Mucosa of rectum (tissue), 2 donors: ENCODE results near the gene SIRT7.

Experiments
- H3K27ac ChIP-seq, 2 donors: one replicate each; pipeline ENCODE4 v1.7.0; 2013; ENCODE audit warnings: inconsistent platforms in 2 of 2, low read depth in 2 of 2, low read length in 2 of 2
- H3K27me3 ChIP-seq, 2 donors: one replicate each; pipeline ENCODE4 v1.7.0; 2013; ENCODE audit warnings: low read length in 2 of 2; ENCODE audit not compliant: control insufficient read depth in 2 of 2, insufficient read depth in 2 of 2
- H3K36me3 ChIP-seq, 2 donors: one replicate each; pipeline ENCODE4 v1.7.0; 2013; ENCODE audit warnings: low read length in 2 of 2; ENCODE audit not compliant: control insufficient read depth in 2 of 2, insufficient read depth in 2 of 2
- H3K4me1 ChIP-seq, 2 donors: one replicate each; pipeline ENCODE4 v1.7.0; 2013; ENCODE audit warnings: low read length in 2 of 2, mild to moderate bottlenecking in 1 of 2; ENCODE audit not compliant: control insufficient read depth in 2 of 2, insufficient read depth in 2 of 2
- H3K4me3 ChIP-seq, 2 donors: one replicate each; pipeline ENCODE4 v1.7.0; 2013; ENCODE audit warnings: low read length in 2 of 2
- H3K9ac ChIP-seq, 2 donors: one replicate each; pipeline ENCODE4 v1.7.0; 2013; ENCODE audit warnings: low read length in 2 of 2, low read depth in 1 of 2, mild to moderate bottlenecking in 1 of 2
- H3K9me3 ChIP-seq, 2 donors: one replicate each; pipeline ENCODE4 v1.7.0; 2013; ENCODE audit warnings: low read length in 2 of 2; ENCODE audit not compliant: control insufficient read depth in 2 of 2
- donor health status: healthy.
- donor health status: Normal muscosa, but diverticular disease.

SIRT7 gene

GRCh38 chr17:81903896-81904599 lies 13.9 kb downstream of the SIRT7 start:
- H3K4me1 ChIP-seq, result peaks cover 0 to 3% of the 10 kb centered on the region in 2 donors
- H3K36me3 ChIP-seq, result peaks cover 21 to 32% of the 10 kb centered on the region in 2 donors
- H3K9ac ChIP-seq, result no peak overlapping the region
- no peaks in the 10 kb centered on the region for H3K9me3 ChIP-seq
- H3K4me3 ChIP-seq, result no peak overlapping the region
- H3K27me3 ChIP-seq, result peaks cover 0 to 3% of the 10 kb centered on the region in 2 donors
- H3K27ac ChIP-seq, result no peak overlapping the region

GRCh38 chr17:81903415-81903831 lies 14.6 kb downstream of the SIRT7 start:
- H3K36me3 ChIP-seq, result peaks cover 23 to 38% of the 10 kb centered on the region in 2 donors
- peaks cover 0 to 3% of the 10 kb centered on the region in 2 donors for H3K4me1 ChIP-seq
- peaks cover 0 to 3% of the 10 kb centered on the region in 2 donors for H3K27me3 ChIP-seq
- no peak overlapping the region for H3K27ac ChIP-seq
- no peak overlapping the region for H3K9ac ChIP-seq
- H3K9me3 ChIP-seq, result no peaks in the 10 kb centered on the region
- no peak overlapping the region for H3K4me3 ChIP-seq

DNA sequence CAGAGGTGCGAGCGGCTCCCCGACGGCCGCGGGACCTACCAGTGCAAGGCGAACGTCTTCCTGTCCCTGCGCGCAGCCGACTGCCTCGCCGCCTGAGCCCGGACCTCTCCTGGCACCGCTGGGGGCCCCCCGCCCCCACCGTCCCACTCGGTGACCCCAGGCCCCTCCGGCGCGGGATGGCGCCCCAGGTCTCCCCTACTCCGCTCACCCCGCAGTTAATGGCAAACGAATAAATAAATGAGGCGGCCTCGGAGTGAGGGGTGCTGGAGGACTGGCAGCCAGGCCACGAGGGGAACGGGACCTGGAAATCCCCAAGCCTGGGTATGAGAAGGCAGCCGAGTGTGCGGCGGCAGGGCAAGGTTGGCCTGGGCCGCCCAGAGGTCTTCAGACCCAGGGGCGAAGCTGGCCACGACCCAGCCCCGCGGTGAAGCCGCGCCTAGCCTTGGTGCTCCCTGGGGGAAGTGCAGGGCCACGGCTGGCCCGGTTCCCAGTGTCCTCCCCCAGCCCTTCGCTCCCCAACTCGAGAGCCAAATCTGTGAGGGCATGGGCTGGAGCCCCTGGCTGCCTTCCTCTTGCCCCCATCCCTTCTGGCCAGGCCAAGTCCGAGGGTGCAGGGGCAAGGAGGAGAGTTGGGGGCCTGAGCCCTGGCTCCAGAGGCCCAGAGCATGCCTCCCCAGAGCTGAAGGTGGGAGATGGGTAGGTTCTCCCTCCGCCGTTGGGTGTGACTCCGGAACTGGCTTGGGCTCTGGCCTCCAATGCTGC lies 15.1 kb downstream of the SIRT7 start:
- Histone ChIP-seq H3K36me3 (peaks cover 23 to 37% of the 10 kb centered on the region in 2 donors), H3K4me3 (no peak overlapping the region), H3K9ac (peak overlapping the region in 1 of 2 donors; percentile 38), H3K27me3 (peaks cover 0 to 3% of the 10 kb centered on the region in 2 donors), H3K27ac (no peak overlapping the region), H3K4me1 (peaks cover 0 to 3% of the 10 kb centered on the region in 2 donors), H3K9me3 (no peaks in the 10 kb centered on the region)

DNA sequence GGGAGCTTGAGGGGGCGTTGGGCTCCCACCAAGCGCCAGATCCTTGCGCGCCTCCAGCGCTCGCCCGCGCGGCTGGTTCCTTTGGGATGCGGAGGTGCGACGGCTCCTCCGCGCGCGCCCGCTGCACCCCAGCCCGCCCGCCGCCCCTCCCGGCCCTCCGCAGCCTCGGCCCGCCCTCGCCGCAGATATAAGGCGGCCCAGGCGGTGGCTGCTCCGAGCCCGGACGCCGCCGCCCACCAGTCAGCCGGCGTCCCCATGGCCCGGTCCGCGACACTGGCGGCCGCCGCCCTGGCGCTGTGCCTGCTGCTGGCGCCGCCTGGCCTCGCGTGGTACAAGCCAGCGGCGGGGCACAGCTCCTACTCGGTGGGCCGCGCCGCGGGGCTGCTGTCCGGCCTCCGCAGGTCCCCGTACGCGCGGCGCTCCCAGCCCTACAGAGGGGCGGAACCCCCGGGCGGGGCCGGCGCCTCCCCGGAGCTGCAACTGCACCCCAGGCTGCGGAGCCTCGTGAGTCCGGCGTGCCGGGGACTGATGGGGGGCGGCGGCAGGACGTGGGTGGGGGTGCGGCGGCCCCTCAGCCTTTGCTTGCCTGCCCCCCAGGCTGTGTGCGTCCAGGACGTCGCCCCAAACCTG lies 15.8 kb downstream of the SIRT7 start, which contains the start of gene NPB:
NPB (plus strand) TSS at position 216 of the 630 bp plus-strand sequence; CDS start at position 256, 40 bp downstream.
- Histone ChIP-seq H3K36me3 (peaks cover 23 to 30% of the 10 kb centered on the region in 2 donors), H3K27me3 (peaks cover 0 to 3% of the 10 kb centered on the region in 2 donors), H3K4me3 (peak within 1 kb of the TSS in 1 of 2 donors; percentile 2), H3K4me1 (peaks cover 0 to 3% of the 10 kb centered on the region in 2 donors), H3K9me3 (no peaks in the 10 kb centered on the region), H3K27ac (no peak within 1 kb of the TSS), H3K9ac (peak within 1 kb of the TSS in 1 of 2 donors; percentile 38)

- H3K4me1 ChIP-seq, result peaks cover 0 to 3% of the 10 kb centered on the region in 2 donors
- no peak overlapping the region for H3K4me3 ChIP-seq
- no peak overlapping the region for H3K9ac ChIP-seq
- no peaks in the 10 kb centered on the region for H3K9me3 ChIP-seq
- peaks cover 0 to 3% of the 10 kb centered on the region in 2 donors for H3K27me3 ChIP-seq
- no peak overlapping the region for H3K27ac ChIP-seq
- peaks cover 16 to 32% of the 10 kb centered on the region in 2 donors for H3K36me3 ChIP-seq
These were observed 16.6 kb downstream of the SIRT7 start for GRCh38 chr17:81901167-81902022.

- Histone ChIP-seq H3K27me3 (peaks cover 0 to 3% of the 10 kb centered on the region in 2 donors), H3K4me1 (peaks cover 0 to 3% of the 10 kb centered on the region in 2 donors), H3K27ac (no peak overlapping the region), H3K9ac (no peak overlapping the region), H3K4me3 (no peak overlapping the region), H3K36me3 (peaks cover 16 to 32% of the 10 kb centered on the region in 2 donors), H3K9me3 (no peaks in the 10 kb centered on the region)
These were observed 17.7 kb downstream of the SIRT7 start for GRCh38 chr17:81900181-81900820.

- H3K27ac ChIP-seq, result no peak overlapping the region
- no peak overlapping the region for H3K9ac ChIP-seq
- H3K4me3 ChIP-seq, result no peak overlapping the region
- H3K9me3 ChIP-seq, result no peaks in the 10 kb centered on the region
- peaks cover 15 to 27% of the 10 kb centered on the region in 2 donors for H3K36me3 ChIP-seq
- H3K4me1 ChIP-seq, result peaks cover 0 to 3% of the 10 kb centered on the region in 2 donors
- peaks cover 0 to 3% of the 10 kb centered on the region in 2 donors for H3K27me3 ChIP-seq
These were observed 18.3 kb downstream of the SIRT7 start for GRCh38 chr17:81899514-81900166.

GRCh38 chr17:81898885-81899284 lies 19.1 kb downstream of the SIRT7 start:
- Histone ChIP-seq H3K9ac (no peak overlapping the region), H3K27ac (no peak overlapping the region), H3K36me3 (peaks cover 18 to 30% of the 10 kb centered on the region in 2 donors), H3K27me3 (peaks cover 0 to 3% of the 10 kb centered on the region in 2 donors), H3K9me3 (no peaks in the 10 kb centered on the region), H3K4me3 (no peak overlapping the region), H3K4me1 (peaks cover 0 to 3% of the 10 kb centered on the region in 2 donors)
